GM19438 (cell line): Measurements from ENCODE around the gene USP13.

Experiments used
- ATAC-seq: cut with Tn5 transposase; IDR thresholded peaks from one replicate; pipeline ENCODE4 v1.9.1; 2021; ENCODE audit warnings: low read depth; ENCODE audit not compliant: unreplicated experiment

Gene USP13

DNA sequence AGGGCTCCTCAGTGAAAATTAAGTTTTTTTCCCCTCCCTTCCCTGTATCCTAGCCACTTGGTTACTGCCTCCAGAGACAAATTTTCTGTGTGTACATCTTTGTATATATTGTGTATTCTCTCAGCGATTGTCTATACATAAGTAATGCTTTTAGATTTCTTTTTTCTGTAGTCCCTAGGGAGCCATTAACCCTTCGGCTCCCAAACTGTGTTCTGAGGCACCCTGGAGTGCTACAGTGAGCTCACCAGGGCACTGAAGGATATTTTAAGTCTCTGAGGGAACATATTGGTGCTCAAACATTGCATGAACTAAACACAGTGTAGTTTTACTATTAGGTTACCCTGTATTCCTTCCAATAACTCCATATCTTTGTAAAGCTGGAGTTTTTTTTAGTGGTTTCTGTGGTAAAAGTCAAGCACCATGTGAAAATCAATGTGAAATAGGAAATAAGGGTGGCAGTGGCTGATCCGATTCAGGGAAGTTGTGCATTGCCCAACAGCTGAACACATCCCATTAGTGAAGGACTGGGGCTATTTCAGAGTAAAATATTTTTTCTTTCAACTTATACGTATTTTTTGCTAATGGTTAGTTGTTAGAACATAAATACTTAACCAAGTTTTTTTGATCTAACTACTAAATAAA is 43.0 kb downstream of the USP13 start:
- ATAC-seq, result no peak

DNA sequence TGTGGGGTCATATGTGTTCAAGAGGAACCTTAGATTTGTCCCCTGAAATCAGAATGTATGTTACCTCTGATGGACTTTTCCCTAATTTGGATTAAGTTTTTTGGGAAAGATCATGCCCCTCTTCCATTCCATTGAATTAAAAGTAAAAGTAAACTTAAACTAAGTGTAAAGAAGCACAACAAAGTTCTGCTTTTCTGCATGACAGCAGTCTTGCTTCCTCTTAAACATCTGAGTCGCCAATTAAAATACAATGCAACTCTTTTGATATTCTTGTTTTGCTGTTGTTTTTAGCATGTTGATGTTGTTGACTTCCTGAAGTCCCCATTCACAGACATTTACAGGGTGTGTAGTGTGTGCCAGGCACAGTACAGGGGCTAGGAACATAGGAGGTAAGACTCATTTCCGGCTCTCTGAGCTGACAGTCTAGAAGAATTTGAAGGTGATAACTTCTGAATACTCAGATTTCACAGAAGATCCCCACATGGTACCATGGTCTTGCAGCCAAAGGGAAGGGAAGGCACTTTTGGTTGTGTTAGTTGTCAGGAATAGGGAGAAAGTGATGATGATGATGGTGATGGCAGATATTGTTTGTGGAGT is 45.0 kb downstream of the USP13 start:
- ATAC-seq, result no peak

DNA sequence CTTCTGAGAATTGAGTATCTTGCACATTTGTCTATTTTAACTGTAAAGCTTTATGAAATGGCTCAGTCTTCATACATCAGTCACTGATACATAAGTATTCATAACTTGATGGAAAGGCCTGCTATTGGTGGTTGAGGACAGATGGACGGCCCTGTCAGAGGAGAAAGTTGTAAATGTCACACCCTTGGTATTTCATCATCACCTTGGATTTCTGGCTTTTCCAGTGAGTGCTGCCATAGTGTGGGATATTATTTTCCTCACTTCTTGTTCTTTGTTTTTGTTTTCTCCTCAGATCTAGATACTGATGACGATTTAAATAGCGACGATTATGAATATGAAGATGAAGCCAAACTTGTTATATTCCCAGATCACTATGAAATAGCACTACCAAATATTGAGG is 47.9 kb downstream of the USP13 start:
- no peak for ATAC-seq

DNA sequence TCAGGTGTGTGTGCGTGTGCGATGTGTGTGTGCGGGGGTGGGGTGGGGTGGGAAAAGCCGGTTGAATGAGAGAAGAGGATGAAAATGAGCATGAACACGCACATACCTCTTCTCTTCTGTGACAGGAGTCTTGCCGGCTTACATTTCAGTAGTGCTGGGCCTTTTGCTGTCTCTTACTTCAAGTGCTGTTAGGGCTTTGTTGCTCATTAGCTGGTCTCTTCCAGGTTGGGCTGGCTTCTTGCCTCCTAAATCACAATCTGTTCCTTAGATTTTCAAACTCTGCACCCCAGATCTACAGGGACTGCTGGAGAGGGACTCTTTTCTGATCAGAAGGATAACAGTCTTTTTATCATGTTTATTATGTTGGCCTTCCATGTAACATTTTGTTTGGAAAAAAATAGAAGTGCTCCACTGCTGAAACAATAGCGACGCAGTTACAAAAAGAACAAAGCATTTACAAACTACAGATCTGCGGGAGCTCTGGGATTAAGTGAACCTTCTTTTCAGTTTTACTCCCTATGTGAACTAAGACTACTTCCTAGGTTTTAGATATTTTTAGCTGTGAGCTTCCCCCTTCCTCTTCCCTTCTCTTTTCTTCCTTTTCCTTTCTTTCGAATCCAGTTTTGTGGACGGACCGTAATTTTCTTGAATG is 48.5 kb downstream of the USP13 start:
- ATAC-seq, result no peak

DNA sequence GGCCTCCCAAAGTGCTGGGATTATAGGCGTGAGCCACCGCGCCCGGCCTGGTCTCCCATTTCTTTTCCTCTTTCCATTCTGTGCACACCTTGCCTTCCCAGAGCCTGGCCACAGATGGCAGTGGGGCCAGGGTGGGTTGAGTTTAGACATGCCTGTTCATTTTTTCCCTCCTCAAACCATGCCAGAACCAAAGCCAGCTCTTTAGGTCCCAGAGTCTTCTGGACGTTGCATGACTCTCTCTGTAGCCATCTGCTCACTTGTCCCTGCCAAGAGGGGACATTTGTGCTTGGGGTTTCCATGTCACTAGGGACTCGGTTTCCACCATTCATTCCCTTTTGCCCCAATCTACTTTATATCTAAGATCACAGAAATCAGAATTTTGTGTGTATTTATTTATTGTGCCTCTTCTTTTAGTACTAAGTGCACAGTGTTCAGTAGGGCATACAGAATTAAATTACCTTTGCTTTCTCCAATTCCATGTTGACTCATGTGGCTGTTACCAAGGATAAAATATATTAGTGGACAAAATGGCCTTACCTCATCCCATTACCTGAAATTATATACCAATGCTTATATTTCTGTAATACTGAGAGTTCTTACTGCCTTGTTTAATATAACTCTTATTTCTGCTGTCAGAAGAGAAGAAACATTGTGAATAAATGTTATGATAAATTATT is 49.6 kb downstream of the USP13 start:
- ATAC-seq, result no peak

DNA sequence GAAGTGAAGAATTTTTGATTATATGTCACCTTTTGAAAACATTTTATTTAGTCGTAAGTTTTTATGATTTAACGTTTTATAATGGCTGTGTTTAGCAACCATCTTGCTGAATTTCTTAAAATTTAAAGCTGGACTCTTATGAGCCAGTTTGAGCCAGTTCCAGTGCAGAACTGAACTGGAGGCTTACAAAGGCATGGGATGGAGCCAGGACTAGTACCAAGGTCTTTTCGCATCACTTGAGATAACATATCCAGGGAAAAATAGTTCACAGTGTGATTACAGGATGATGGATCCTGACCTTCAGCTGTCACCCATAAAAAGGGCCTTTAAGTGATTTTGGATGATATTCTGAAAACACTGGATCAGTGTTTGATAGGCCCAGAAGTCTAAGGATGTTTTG is 51.0 kb downstream of the USP13 start:
- ATAC-seq, result no peak

DNA sequence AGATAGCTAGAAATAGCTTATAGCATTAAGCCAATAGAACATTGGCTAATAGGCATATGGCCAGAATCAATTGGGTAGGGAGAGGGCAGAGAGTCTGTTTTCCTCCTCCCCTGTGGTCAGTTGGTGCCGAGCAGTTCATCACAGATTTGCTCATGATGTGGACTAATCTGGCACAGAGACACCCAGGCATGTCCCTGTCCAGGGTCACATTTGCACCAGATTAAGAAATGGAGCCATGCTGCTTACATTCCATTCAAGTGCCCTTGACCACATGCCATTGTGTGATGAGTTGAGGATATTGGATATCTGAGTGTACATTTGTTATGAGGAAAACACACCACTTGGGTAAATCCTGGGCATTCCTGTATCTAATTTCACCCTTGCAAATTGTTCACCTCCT is 53.4 kb downstream of the USP13 start:
- ATAC-seq, result no peak

DNA sequence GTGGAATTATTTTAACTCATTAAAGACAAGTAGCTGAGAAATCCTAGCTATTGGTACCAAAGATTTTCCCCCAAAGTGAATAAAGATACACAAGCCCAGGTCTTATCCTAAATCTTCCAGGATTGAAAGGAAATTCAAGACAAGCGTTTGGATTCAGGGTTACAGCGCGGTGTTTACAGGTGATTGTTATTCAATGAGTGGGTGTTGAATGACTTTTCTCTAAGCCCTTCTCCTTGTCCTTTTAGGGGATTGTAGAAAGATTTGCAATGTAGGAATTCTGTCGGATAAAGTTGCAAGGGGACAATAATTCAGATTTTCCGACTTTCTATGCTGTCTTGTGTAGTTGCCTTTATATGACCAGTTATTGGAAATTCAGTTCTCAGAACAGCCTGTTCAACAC is 57.2 kb downstream of the USP13 start:
- no peak for ATAC-seq

DNA sequence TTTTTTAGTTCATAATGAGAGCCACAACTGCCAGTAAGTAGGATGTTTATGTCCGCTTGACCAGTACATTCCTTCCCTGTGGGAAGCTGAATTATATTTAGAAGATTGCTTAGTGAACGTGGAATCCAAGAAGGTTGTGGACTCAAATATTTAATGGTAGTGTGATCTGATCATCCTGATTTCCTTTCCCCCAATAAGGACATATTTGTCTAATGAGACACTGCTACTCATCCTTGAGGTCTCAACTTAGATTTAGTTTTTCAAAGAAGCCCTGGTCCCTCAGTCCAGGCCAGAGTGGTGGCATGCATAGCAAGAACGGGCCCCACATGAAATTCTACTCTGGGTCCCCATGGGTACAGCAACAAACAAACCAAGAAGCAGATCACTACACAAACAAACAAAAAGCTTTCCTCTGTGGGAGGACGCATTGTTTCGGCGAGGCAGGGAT is 60.8 kb downstream of the USP13 start:
- no peak for ATAC-seq

DNA sequence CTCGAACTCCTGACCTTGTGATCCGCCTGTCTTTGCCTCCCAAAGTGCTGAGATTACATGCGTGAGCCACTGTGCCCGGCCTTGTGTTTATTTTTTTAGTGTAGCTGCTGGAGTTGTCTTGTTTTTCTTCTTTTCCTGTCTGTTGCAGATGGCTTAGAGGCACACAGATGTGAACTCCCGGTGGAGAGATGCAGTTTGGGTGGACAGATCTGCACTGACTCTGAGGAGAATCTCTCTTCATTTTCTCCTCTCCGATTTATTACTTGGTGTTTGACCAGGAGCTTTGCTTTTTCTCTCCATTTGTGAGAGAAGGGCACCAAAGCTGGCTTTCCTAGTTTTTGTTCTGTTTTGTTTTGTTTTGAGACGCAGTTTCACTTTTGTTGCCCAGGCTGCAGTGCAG is 62.7 kb downstream of the USP13 start:
- ATAC-seq, result no peak

DNA sequence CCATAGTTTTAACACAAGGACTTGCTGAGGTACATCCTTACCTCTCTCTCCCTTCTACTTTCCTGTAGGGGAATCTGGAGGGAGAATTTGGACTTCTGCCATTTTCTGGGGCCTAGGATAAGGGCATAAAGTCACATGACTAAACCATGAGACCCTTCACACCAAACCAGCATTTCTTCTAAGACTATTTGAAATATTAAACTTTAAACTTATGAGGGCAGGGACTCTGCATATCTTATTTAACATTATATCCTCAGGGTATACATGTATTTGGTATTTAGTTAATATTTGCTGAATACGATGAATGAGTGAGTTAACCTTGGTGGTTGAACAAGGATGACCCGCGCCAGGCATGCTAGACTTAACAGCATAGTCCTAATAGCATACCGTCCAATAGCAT is 63.4 kb downstream of the USP13 start:
- ATAC-seq, result no peak

DNA sequence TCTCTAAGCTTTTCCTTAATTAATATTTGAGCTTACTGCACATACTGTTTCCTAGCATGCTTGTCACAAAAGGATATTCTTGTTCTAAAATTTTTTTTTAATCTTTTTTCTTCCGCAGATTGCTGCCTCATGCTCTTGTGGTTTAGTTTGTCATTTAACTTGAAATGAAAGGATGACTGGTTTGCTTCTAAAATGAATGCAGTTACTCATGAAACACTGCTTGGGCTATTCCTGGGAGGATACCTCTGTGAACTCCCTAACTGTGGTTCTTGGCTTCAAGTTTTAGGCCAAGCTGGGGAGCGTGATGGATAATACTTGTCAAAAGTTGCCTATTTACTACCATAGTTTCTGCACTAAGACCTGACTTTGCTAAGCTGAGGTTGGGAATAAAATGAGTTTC is 64.0 kb downstream of the USP13 start:
- peak; percentile 53 for ATAC-seq

DNA sequence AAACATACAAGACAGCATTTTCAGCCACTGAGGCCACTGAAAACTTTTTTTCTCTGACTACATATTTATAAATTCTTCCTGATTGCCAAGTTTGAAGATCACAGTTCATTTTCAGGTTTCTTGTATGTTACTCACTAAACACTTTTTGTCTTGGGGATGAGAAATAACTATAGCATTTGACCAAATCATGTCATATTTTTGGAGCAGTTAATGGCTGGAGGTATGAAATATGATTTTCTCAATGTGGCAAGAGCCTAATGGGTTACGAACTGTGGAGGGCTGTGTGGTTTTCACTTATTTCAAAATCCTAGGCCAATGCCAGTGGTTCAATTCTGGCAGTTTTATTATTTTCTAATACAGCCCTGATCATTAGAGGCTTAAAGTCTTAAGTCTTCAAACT is 64.4 kb downstream of the USP13 start:
- no peak for ATAC-seq

DNA sequence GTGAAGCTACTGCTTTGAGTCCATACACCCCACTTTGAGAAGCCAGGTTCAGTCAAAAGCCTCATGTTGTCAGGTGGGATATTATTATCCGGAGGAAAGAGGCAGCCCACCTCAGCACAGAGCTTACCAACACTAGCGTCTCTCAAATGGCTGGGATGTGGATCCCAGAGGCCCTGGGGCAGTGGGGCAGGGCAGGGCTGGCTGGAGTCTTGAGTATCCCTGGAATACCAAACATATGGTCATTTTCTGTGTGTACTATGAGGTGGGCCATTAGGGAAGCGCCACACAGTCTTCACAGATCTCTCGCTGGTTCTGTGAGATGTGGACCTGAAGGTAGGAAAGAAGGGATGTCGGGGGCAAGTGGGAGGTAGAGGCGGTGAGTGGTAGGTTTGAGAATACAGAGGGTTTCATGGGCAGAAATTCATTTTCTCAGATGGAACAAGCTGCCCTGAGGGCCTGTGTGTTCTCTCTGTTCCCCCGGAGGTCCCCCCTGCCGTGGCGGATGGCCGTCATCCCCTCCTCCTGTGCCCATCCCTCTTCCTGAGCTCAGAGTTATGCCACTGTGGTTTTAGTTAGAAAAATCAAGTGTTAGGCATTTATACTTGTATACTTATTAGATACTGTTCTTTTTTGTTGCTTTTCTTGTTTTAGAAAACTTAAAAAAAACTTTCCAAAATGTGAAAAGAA is 66.4 kb downstream of the USP13 start:
- no peak for ATAC-seq

DNA sequence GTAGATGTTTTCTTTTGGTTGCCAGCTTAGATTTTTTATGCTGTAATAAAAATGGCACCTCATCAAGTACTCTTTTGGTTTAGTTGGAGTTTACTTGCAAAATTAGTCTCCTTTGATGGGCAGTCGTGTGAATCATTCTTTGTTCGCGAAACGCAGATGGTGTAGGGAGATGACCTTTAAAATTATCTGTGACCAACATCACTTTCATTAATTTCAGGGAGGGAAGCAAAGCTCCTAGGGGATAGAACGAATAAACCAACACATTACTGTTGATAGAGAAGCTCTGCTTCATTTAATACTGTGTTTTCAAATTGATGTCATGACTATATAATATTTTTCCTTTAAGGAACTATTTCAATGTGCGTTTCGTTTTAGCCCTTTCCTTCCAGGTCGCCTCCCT is 67.4 kb downstream of the USP13 start:
- no peak for ATAC-seq

DNA sequence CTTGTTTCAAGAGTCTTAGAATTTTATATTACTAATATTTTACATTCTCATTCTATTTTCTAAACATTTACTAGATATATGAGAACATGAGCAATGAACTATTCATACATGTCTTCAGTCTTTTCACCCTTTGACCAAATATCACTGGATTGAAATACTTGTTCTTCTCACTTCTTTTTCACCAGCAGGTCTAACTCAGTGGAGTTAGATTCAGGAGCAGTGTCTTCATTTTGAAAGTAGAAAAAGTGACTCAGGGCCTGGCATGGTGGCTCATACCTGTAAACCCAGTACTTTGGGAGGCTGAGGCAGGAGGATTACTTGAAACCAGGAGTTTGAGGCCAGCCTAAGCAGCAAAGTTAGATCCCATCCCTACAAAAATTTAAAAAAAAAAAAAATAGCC is 70.8 kb downstream of the USP13 start:
- ATAC-seq, result no peak

DNA sequence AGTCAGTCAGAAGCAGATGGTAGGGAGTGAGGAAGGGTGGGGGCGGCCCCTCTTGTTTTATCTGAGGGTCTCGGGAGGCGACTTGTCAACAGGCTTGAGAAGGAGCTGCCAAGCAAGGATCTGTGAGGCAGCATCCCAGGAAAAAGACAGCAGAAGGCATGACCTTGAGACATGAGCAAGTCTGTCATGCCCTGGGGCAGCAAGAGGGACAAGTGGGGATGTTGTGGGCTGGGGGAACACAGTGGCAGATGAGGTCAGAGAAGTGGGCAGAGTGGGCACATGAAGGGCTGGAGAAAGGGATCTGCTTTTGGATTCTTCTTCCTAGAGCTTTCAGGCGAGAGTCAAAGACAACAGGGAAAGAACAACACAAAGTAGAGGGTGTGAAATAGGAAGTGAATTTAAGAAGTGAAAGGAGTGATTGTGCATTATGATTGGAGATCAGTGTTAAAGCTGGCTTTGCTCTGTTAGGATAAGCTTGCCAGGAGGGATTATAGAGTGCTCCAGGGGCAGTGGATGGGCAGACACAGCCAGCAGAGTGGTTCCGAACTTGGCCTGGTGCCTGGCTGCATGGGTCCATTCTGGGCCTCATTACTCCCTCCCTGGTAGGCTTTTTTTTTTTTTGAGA is 73.3 kb downstream of the USP13 start:
- ATAC-seq, result no peak

DNA sequence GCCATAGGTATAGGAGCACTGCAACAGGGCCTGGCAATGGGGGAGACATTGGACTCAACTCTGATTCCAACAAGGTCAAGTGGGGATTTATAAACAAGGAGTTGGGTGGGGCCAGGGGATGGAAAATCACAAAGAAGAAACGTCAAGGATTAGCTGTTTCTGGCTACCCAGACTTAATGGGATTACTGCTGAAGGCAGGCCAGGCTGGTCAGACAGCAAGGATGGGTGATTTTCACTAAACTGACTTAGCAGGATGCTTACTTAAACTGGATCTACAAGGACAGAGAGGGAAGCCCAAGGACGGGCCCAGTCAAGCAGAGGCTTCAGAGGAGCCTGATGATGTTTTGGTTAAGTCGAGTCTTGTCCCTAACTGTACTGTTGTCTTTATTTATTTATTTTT is 76.2 kb downstream of the USP13 start:
- no peak for ATAC-seq

DNA sequence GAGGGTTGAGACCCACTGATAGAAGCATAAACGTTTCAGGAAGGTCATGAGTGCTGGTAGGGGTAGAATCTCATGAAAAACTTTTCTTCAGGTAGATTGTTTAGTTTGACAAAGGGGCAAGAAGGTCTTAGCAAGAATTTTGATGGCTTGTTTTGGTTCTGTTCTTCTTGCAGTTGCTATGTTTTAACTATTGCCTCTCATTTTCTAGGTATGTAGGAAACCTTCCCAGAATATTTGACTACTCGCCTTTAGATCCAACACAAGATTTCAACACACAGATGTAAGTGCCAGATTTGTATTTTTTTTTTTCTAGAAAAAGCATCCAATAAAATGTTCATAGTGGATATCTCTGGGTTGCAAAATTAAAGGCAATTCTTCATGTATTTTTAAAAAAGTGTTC is 77.1 kb downstream of the USP13 start:
- no peak for ATAC-seq

DNA sequence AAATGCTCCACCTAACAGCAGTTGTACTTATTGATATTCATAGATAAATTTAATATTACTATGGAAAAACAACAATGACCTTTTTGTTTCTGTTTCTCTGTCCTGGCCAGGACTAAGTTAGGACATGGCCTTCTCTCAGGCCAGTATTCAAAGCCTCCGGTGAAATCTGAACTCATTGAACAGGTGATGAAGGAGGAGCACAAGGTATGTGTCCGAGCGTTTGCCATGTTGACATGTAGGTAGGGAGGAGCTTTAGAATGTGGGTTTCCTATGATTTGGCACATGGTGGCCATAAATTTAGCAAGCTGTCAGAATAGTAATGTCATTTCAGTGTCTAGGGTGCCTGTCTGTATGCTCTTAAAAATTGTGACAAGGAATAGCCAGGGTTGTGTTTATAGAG is 77.7 kb downstream of the USP13 start:
- no peak for ATAC-seq

DNA sequence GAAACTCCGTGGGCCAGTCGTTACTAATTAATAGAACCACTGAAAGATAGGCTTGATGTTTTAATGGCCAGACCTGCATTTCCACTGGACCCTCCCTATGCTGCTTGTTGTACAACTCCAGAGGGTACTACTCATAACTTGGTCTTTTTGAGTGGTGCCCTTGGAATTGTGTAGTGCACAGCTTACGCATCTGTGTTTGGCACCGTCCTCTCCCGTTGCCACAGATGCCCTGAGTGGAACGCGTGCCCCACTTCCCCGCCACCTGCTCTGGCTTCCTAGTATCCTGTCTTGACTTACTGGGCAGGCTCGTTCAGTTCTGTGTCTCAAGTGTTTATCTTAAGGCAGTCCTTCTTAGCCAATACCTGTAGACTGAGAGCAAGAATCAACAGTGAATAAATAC is 78.7 kb downstream of the USP13 start:
- ATAC-seq, result no peak
